ENCODE measurements around the gene CNTNAP2. TPM values are rescaled to one million over a fixed set of nuclear protein-coding genes. Genes with fewer than 3 reads are reported as not detected.
A peak's percentile ranks its signal among the peaks of the same experiment; 100 is the strongest.

The CNTNAP2 gene
- total RNA-seq, 1 experiment from 2014 or later, result 42.5 TPM

GRCh38 chr7:146094356-146094755 lies 22.2 kb upstream of the CNTNAP2 start:
- no peaks in the 10 kb centered on the region for H3K36me3 ChIP-seq (ENCODE audit: control insufficient read depth, insufficient read depth, low read length)
- H3K9me3 ChIP-seq, result no peaks in the 10 kb centered on the region
- Mint-ChIP-seq H3K27ac (ENCODE audit: unreplicated experiment) (no peak overlapping the region), H3K9me3 (ENCODE audit: unreplicated experiment) (no peaks in the 10 kb centered on the region), H3K27me3 (ENCODE audit: insufficient read depth, unreplicated experiment) (no peaks in the 10 kb centered on the region), H3K4me1 (ENCODE audit: low read depth, unreplicated experiment) (no peaks in the 10 kb centered on the region), H3K4me3 (ENCODE audit: unreplicated experiment) (no peak overlapping the region), H3K36me3 (ENCODE audit: insufficient read depth, unreplicated experiment) (no peaks in the 10 kb centered on the region)
- no TSS peak for BruUV-seq (replicated peaks)
- no peaks in the 10 kb centered on the region for H3K4me1 ChIP-seq
- POLR2A ChIA-PET, result no interaction called here
- no peak for TF ChIP-seq CTCF (IDR thresholded peaks at IDR 0.05; ENCODE audit: insufficient read depth in 1 of 2, low read depth in 1 of 2, low read length in 1 of 2, severe bottlenecking in 1 of 2, unreplicated experiment in 1 of 2)
- CTCF ChIA-PET, result interaction anchor here (0.6 kb wide), 1 partner anchor 450 kb away, joined by 3 read pairs; no protein-coding TSS in a partner anchor
- no peak overlapping the region for H3K4me3 ChIP-seq (ENCODE audit: low read depth, low read length)
- intact Hi-C loops (cut with micrococcal nuclease; ENCODE audit: unreplicated experiment), result no loop called here
- no peak for DNase-seq
- no peaks in the 10 kb centered on the region for H3K27me3 ChIP-seq (replicated peaks; ENCODE audit: control insufficient read depth, insufficient read depth, low read length)

GRCh38 chr7:146096994-146097393 lies 19.6 kb upstream of the CNTNAP2 start:
- no peak for DNase-seq
- peak in 1 of 2 experiments; percentile 8 for TF ChIP-seq CTCF (IDR thresholded peaks at IDR 0.05; ENCODE audit: insufficient read depth in 1 of 2, low read depth in 1 of 2, low read length in 1 of 2, severe bottlenecking in 1 of 2, unreplicated experiment in 1 of 2)
- H3K4me3 ChIP-seq (ENCODE audit: low read depth, low read length), result no peak overlapping the region
- H3K9me3 ChIP-seq, result no peaks in the 10 kb centered on the region
- no peaks in the 10 kb centered on the region for H3K27me3 Mint-ChIP-seq (ENCODE audit: insufficient read depth, unreplicated experiment)
- no peak overlapping the region for H3K27ac Mint-ChIP-seq (ENCODE audit: unreplicated experiment)
- intact Hi-C loops (cut with micrococcal nuclease; ENCODE audit: unreplicated experiment), result no loop called here
- H3K4me1 ChIP-seq, result no peaks in the 10 kb centered on the region
- no peaks in the 10 kb centered on the region for H3K4me1 Mint-ChIP-seq (ENCODE audit: low read depth, unreplicated experiment)
- ChIA-PET POLR2A (no interaction called here), CTCF (no interaction called here)
- no peaks in the 10 kb centered on the region for H3K36me3 ChIP-seq (ENCODE audit: control insufficient read depth, insufficient read depth, low read length)
- no peaks in the 10 kb centered on the region for H3K27me3 ChIP-seq (replicated peaks; ENCODE audit: control insufficient read depth, insufficient read depth, low read length)
- no peaks in the 10 kb centered on the region for H3K9me3 Mint-ChIP-seq (ENCODE audit: unreplicated experiment)
- no TSS peak for BruUV-seq (replicated peaks)
- H3K4me3 Mint-ChIP-seq (ENCODE audit: unreplicated experiment), result no peak overlapping the region
- no peaks in the 10 kb centered on the region for H3K36me3 Mint-ChIP-seq (ENCODE audit: insufficient read depth, unreplicated experiment)

GRCh38 chr7:146106319-146106718 lies 10.3 kb upstream of the CNTNAP2 start:
- intact Hi-C loops (cut with micrococcal nuclease; ENCODE audit: unreplicated experiment), result no loop called here
- H3K9me3 ChIP-seq, result no peaks in the 10 kb centered on the region
- H3K36me3 Mint-ChIP-seq (ENCODE audit: insufficient read depth, unreplicated experiment), result no peaks in the 10 kb centered on the region
- H3K36me3 ChIP-seq (ENCODE audit: control insufficient read depth, insufficient read depth, low read length), result no peaks in the 10 kb centered on the region
- ChIA-PET POLR2A (no interaction called here), CTCF (no interaction called here)
- BruUV-seq (replicated peaks), result no TSS peak
- no peaks in the 10 kb centered on the region for H3K4me1 ChIP-seq
- H3K9me3 Mint-ChIP-seq (ENCODE audit: unreplicated experiment), result no peaks in the 10 kb centered on the region
- no peak for DNase-seq
- no peaks in the 10 kb centered on the region for H3K4me1 Mint-ChIP-seq (ENCODE audit: low read depth, unreplicated experiment)
- H3K4me3 ChIP-seq (ENCODE audit: low read depth, low read length), result no peak overlapping the region
- no peaks in the 10 kb centered on the region for H3K27me3 Mint-ChIP-seq (ENCODE audit: insufficient read depth, unreplicated experiment)
- H3K27me3 ChIP-seq (replicated peaks; ENCODE audit: control insufficient read depth, insufficient read depth, low read length), result no peaks in the 10 kb centered on the region
- no peak for TF ChIP-seq CTCF (IDR thresholded peaks at IDR 0.05; ENCODE audit: insufficient read depth in 1 of 2, low read depth in 1 of 2, low read length in 1 of 2, severe bottlenecking in 1 of 2, unreplicated experiment in 1 of 2)
- H3K27ac Mint-ChIP-seq (ENCODE audit: unreplicated experiment), result no peak overlapping the region
- H3K4me3 Mint-ChIP-seq (ENCODE audit: unreplicated experiment), result no peak overlapping the region

Measured in Caco-2 (cell line).